SKM-1 treated with dmso at 0.1 percent for 144 hours (cell line): ENCODE measurements around the gene OLFML2A.

Experiments used
- DNase-seq: peaks from one replicate; lab custom pipeline; 2025; ENCODE audit not compliant: unreplicated experiment; lab: John Stamatoyannopoulos, UW

OLFML2A gene

DNA sequence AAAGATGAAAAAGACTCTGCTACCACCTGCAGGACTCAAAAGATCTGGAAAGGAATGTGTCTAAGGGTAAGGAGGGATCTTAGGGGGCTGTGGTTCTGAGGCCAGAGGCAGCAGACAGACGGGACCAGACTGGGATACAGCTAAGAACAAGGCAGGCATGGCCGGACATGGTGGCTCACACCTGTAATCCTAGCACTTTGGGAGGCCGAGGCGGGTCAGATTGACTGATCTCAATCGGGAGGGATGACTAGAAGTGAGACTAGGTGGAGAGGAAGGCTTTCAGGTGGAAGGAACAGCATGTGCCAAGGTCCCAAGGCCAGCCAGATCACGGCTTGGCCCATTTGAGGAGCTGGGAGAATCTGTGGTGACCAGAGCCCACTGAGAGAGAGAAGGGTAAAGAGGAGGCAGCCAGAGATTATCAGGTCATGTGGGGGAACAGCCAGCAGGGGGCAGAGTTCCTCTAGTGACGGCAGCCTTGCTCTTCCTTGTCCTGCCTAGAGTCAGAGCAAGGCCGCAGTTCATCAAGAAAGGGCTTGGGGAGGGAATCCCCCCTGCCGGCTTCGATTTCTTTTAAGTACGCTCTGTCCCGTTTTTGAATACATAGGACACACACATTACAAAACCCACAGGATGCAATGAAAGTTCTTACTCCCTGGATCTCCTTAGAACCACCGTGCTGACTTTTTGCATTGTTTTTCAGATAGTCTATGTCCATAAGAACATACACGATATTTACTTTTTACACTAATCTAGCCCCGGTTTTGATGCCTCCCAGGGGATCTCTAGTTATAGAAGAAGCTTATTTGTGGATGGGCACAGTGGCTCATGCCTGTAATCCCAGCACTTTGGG lies 2.6 kb upstream of the OLFML2A start:
- DNase-seq, result peak; percentile 76

DNA sequence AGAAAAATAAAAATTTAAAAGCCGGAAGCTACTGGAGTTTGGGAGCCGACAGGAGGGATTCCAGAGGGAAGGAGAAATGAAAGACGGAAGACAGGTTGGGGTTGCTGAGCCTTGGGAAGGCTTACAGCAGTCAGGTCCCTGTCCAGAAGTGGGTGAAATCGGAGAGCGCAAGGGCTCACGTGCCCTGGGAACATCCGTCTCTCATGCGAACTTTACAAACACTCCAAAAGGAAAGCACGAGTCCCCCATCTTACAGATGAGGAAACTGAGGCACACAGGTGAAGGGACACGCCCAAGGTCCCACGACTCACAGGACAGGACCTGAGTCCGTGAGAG lies 347 bp upstream of the OLFML2A start:
- DNase-seq, result no peak

DNA sequence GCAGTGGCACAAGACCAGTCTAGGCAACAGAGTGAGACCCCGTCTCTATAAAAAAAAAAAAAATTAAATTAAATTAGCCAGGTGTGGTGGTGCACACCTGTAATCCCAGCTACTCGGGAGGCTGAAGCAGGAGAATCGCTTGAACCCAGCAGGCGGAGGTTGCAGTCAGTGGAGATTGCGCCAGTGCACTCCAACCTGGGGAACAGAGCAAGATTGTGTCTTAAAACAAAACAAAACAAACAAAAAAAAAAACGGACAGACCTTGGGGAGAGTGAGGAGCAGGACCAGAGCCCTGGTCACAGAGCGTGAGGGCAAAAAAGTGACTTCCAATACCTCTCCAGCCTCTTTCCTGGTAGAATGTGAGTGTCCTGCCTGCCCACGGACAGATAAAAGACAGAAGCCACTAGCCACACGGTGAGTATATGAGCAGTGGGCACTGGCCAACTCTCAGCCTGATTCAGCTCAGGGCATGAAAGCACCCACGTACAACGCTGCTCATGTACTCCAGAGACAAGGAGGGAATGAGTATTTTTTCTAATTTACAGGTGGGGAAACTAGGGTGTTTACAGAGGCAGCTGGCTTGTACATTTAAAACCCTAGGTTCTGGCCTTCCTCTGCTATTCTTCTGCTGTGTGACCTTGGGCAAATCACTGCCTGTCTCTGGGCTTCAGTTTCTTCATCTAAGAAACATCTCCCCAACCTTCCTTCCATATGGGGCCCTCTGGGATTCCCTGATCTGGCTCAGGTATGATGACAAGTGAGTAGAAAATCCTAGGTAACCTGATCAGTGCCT lies 1.8 kb downstream of the OLFML2A start:
- DNase-seq, result no peak

DNA sequence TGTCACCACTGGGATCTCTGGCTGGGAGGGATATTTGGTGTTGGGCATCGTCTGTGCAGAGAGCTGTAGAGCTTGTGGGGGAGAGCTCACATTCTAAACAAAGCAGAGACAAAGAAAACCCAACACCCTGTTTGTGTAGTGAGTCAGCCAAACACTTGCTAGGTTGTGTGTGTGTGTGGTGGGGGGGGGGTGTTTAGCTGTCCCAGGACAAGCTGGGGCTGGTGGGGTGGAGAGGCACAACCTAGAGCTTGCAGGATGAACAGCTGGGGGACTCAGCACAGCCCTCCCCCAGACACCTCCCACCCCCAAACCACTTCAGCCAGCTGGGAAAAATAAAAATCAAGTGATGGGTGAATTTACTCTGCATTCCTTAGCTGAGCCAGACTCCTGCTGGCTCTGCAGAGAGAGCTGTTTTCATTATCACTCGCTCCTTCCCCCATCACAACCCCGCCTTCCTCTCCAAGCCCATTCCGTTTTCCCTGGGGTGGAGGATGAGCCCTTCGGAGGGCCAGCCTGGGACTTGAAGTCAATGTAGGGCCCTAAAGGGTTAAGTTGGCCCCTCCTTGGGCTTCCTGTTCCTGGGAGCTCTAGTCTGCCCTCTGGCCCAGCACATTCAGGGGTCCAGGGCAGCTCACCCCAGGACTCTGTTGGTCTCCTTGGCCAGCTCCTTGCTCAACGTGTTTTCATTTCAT lies 2.6 kb downstream of the OLFML2A start:
- no peak for DNase-seq

DNA sequence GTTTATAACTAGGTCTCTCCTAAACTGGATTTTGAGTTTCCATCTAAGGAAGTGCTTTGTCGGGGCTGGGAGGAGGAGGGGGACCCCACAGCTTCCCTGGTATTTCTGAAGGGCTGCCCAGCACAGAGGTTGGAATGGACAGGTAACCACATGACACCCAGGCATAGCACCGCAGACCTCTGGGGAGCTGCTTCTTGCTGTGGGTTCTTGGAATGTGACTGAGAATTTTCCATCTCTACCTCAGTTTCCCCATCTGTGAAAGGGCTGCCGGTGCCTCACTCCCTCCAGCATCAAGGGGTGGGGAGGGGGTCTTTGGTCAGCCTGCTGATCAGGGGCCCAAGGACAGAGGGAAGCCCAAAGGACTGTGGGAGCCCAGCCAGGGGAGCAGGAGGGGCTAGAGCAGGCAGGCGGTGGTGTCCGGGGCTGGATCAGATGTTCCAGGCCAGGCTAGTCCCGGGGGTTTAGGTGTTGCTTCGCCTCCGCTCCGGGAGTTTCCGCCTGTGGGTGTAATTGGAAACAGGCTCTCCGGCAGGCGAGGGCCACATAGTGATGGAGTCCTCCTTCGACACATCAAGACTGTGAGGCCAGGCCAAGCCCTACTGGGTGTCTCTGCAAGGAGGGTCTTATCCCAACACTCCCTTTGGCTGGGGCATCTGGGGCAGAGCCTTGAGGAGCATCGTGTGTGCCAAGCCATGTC lies 3.3 kb downstream of the OLFML2A start:
- DNase-seq, result no peak

DNA sequence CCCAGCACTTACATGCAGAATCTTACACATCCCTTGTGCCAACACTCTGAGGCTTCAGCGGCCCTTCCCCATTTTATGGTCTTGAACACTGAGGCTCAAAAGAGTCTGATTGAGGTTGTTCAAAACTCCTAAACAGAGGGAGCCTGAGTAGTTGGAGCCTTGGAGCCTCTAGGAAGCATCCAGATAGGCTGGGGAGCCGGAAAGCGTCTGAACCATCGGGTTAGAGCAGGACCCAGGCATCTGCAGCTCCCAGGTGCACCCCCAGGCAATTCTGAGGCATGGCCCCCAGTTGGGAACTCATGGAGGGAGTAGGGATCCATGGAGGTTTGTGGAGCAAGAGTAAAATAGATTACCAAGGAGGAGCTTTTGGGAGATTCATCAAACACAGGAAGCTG lies 3.8 kb downstream of the OLFML2A start:
- DNase-seq, result no peak

DNA sequence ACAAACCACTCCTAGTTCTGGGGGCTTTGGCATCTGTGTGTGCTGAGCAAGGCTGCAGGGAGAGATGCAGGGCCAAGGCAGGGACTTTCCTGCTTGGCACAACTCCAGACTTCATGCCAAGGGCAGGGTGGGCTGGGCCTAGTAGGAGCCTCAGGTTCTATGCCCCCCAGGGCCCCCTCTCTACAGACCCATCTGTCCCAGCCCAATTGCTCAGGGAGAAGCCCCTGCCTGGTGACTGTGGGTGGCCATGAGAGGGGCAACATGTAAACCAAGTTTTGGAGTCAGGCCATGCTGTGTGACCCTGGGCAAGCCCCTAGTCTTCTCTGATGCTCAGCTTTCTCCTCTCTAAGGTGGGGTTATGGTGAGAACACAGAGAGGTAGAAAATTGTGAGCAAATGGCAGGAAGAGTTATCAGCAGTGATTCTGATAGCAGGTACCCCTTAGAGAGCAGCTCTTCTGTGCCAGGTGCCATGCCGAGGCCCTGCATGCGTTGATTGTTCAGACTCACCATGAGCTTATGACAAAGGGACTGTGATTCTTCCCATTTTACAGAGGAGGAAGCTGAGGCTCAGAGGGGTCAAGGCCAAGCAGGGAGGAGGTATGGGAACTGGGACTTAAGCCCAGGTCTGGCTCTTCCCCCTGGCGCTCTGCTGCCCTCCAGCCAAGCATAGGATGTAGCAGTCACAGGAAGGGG lies 5.2 kb downstream of the OLFML2A start:
- DNase-seq, result no peak

DNA sequence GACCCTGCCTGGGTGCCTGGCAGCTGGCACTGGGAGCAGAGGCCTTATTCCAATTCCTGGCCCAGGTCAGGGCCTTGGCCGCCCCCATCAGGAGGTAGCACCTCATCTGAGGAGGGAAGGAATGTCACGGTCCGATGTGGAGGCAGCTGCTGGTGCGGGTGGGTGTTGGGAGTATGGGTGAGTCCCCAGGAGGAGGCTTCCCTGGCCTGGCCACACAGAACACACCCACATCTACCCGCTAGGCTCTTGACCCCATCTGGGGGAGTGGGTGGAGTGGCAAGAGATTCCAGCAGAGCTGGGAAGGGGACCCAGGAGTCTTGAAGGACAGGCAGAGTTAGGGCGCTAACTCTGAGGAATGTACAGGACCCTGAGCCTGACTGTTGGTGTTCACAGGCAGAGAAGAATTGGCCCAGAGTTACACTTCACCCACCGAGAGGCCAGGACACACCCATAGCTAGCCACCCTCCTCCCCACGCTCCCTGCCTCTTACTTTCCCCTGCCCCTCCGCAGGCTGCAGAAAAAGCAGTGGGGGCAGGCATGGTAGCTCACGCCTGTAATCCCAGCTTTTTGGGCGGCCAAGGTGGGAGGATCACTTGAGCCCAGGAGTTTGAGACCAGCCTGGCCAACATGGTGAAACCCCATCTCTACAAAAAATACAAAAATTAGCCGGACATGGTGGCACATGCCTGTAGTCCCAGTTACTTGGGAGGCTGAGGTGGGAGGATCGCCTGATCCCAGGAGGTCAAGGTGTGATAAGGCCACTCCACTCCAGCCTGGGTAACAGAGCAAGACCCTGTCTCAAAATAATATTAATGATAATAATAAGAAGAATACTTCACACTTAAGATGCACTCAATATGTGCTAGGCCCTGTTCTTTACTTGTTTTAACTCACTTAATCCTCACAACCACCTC lies 6.0 kb downstream of the OLFML2A start:
- no peak for DNase-seq

DNA sequence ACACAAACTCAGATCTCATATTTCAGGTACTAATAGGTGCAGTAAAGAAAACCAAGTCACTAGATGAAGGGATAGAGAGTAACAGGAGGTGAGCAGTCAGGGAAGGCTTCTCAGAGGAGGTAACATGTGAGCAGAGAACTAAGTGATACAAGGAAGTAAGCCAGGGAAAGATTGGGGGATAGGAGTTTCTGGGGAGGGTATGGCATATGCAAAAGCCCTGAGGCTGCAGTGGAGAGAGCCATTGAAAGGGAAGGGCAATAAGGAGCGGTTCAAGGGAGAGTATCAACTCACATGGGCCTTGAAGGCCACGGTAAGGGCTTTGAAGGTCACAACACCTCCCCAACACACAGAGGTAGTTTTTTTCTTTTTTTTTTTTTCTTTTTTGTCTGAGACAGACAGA lies 6.9 kb downstream of the OLFML2A start:
- no peak for DNase-seq

DNA sequence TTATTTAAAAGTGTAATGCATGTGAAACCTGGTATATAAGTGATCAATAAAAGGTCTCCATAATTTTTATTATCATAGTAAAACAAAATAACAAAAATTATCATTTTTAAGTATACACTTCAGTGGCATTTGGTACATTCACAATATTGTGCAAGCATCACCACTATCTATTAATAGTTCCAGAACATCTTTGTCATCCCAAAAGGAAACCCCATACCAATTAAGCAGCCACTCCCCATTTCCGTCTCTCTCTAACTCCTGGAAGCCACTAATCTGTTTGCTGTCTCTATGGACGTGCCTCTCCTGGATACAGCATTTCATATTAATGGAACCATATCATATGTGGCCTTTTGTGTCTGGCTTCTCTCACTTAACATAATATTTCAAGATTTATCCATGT lies 7.6 kb downstream of the OLFML2A start:
- DNase-seq, result peak; percentile 90

DNA sequence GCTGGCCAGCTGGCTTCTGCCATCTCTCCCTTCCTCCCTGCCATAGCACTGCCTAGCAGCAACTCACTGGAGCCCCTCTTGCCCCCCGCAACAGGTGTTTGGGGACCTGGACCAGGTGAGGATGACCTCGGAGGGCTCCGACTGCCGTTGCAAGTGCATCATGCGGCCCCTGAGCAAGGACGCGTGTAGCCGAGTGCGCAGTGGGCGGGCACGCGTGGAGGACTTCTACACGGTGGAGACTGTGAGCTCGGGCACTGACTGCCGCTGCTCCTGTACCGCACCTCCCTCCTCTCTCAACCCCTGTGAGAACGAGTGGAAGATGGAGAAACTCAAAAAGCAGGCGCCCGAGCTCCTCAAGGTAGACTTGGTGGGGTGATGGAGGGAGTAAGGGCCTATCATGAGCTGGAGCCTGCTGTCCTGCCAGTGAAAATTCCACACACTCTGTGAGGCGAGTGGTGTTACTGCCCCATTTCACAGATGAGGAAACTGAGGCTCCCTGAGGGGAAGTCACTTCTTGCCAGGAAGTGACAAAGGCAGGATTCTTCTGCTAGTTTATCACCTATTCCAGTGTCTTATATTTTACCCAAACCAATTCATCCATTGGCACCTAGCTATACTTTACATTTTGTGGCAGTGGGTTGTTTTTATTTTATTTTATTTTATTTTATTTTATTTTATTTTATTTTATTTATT lies 10.1 kb downstream of the OLFML2A start:
- no peak for DNase-seq

DNA sequence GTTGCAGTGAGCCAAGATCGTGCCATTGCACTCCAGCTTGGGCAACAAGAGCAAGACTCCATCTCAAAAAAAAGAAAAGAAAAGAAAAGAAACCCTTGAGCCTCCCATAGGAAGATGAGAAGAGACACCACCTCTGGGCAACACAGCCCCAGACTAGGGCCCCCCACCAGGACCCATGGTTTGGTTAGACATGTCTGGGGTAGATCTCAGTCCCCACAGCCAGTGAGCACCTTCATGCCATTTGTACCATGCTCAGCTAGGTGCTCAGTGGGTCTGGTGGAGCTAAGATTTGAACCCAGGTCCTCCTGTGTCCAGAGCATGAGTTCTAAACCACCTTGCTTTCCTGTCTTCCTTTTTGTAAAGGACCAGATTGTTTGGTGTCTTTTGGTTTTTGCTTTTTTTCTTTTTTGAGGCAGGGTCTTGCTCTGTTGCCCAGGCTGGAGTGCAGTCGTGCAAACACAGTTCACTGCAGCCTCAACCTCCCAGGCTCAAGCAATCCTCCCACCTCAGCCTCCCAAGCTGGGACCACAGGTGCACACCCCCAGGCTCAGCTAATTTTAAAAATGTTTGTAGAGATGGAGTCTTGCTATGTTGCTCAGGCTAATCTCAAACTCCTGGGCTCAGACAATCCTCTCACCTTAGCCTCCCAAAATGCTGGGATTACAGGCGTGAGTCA lies 11.7 kb downstream of the OLFML2A start:
- DNase-seq, result no peak

DNA sequence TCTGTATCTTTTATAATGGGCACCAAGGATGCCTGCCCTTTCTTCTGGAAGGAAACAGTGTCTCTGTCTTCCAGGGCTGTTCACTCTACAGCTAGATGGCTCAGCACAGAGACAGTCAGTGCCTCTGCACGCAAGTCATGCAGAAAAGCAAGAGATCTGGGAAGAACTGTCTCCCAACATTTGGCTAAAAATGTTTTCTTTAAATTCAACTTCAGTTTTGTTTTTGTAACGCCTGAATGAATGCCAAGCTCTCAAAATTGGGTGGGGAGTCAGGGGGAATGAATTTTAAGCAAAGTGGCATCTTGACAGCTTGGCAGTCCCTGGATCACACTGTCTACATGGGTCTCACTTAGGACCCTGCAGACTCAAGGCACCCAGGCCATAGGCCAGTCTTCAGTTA lies 12.6 kb downstream of the OLFML2A start:
- no peak for DNase-seq

DNA sequence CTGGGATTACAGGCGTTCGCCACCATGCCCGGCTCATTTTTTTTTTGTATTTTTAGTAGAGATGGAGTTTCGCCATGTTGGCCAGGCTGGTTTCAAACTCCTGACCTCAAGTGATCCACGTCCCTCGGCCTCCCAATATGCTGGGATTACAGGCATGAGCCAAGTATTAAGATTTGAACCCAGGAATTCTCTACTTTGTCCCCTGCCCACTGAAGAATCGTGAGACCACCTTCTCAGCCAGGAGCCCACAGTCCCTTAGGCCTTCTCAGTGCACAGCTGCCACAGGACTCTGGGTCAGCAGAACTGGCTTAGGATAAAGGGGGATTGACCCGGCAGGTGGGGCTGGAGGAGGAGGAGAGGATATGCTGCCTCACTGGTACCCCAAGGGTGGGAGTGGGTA lies 13.4 kb downstream of the OLFML2A start:
- DNase-seq, result no peak

DNA sequence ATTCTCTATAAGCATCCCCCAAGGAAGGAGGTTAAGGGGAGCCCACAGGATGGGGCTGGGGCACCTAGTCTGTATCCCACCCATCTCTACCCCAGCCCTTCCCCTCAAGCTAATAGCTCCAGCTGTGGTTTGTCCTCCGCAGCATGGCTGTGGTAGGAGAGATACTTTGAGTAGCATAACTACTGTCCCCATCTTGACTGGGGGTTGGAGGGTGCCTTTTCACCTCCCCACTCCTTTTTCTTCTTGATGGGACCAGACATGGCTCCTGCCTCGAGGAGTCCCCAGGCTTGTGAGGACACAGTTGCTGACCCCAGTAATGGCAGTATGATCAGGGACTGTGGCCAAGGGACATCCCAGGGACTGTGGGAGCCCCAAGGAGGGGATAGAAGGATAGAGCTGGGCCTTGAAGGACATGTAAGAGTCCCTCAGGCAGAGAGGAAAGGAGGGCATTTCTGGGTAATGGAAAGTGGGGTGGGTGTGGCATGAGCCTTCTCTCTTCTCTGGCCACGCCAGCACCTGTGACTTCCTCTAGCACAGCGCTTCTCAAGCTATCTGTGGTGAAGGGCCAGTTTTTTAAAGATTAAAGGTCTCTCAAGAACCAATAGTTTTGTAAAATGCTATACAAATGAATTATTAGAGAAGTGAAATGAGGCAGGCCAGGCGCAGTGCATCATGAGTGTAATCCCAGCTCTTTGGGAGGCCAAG lies 14.0 kb downstream of the OLFML2A start:
- no peak for DNase-seq

DNA sequence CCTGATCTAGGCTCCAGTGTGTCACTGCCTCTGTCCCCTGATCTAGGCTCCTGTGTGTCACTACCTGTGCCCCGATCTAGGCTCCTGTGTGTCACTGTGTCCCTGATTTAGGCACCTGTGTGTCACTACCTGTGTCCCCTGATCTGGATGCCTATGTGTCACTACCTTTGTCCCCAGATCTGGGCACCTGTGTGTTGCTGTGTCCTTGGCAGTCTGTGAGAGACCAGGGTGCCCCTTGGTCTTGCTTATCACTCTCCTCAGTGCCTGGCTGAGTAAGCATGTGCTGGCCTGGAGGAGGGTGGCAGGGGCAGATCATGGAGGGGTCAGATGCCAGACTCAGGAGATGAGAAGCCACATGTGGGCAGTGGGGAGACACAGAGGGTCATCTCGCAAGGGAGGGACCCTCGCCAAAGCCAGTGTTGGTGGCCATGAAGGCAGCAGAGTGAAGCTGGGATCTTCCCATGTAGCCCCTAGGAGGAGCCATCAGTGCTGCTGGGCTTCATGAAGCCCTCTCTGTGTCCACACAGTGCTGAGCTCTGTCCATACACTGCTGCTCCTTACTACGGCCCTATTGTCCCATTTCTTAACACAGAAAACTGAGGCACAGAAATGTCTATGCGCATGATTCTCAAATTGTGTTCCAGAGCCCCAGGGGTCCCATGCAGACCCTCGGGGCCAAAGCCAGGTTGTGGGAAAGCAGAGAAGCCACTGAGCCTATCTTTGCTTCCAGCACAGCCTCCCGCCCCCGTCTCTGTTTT lies 15.5 kb downstream of the OLFML2A start:
- no peak for DNase-seq

DNA sequence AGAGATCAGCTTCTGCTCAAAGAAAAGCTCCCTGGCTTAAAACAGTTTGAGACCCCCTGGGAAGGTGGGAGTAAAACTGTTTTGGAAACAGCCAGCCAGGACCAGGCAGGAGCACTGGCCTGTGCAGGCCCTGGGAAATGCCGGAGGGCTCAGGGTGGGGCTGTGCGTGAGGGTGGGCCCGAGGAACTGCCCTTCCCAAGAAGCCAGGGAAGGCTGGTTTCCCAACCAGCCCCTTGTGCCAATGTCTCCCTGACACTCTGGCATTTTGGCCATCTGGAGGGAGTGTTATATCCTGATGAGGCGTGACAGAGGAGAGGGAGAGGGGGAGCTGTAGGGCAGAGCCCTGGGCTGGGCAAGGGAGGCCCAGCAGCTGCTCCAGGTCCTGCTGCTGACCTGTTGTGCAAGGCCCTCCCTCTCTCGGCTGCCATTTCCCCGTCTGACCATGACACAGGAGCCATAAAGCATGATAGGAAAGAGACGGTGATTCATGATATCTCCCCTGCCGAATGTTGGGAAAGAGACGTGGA lies 16.1 kb downstream of the OLFML2A start:
- DNase-seq, result no peak
